Fibroblast of the aortic adventitia (primary cell): Measurements from ENCODE around the gene GARIN5A. TPM values are rescaled to one million over a fixed set of nuclear protein-coding genes. Genes with fewer than 3 reads are reported as not detected.

ENCODE experiments used
- DNase-seq: peaks from one replicate; pipeline ENCODE4 v3.0.0-alpha.2; 2010; ENCODE audit warnings: low read depth
- H3K4me3 ChIP-seq: 2 replicates; pipeline ENCODE4 v1.5.1; 2011; ENCODE audit warnings: low read depth, mild to moderate bottlenecking, control low read depth, low read length, moderate library complexity
- total RNA-seq: library from RNA; depleted of rRNA; stranded (reverse); fragments of >200 nt; gene quantifications from 2 replicates; pipeline ENCODE4 v1.2.3, GENCODE V29; 2012; ENCODE audit warnings: low replicate concordance
- TF ChIP-seq, protein P1 (sequence below): IDR thresholded peaks from 2 replicates; pipeline ENCODE4 v1.5.1; 2011; ENCODE audit warnings: mild to moderate bottlenecking, low read length, control low read depth, inconsistent platforms; ENCODE audit not compliant: insufficient read depth

The GARIN5A gene
- total RNA-seq, 1 donor = not detected

DNA sequence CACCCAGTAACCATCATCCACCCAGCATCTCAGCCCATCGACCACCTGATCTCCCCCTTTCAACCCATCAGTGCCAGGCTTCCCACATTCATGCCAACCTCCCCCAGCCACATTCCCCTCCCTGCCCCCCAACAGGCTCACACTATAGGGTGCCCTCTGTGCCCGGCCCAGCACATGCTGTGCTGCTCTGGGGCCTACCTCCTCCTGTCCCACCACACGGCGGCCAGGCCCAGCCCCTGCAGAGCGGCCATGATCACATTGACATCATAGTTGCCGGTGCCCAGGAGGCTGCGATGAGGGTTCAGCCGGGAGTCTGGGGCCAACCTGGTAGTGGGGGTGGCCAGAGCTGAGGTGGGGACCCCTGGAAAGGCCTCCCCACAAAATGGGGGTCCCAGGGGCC is 30.7 kb upstream of the GARIN5A start:
- DNase-seq = no peak
- TF ChIP-seq, protein P1, sequence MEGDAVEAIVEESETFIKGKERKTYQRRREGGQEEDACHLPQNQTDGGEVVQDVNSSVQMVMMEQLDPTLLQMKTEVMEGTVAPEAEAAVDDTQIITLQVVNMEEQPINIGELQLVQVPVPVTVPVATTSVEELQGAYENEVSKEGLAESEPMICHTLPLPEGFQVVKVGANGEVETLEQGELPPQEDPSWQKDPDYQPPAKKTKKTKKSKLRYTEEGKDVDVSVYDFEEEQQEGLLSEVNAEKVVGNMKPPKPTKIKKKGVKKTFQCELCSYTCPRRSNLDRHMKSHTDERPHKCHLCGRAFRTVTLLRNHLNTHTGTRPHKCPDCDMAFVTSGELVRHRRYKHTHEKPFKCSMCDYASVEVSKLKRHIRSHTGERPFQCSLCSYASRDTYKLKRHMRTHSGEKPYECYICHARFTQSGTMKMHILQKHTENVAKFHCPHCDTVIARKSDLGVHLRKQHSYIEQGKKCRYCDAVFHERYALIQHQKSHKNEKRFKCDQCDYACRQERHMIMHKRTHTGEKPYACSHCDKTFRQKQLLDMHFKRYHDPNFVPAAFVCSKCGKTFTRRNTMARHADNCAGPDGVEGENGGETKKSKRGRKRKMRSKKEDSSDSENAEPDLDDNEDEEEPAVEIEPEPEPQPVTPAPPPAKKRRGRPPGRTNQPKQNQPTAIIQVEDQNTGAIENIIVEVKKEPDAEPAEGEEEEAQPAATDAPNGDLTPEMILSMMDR = no peak

DNA sequence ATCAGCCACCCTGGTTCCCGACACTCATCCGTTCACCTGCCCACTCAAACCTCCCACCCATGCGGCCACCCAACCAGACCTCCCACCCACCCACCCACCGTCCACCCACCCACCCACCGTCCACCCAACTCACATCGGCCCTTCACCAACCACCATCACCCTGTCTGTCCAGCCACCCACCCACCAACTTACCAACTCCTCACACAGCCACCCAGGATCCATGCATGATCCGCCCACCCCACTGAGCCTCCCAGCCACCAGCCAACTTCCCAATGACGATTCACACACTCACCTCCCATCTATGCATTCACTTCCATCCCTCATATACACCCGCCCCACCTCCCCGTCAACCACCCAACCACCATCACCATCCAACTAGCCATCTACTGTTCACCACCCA is 30.1 kb upstream of the GARIN5A start:
- no peak for DNase-seq
- TF ChIP-seq, protein P1 = no peak
- H3K4me3 ChIP-seq = no peak overlapping the region

More for the DNA sequence above, 30.7 kb upstream of the GARIN5A start:
- H3K4me3 ChIP-seq = no peak overlapping the region

DNA sequence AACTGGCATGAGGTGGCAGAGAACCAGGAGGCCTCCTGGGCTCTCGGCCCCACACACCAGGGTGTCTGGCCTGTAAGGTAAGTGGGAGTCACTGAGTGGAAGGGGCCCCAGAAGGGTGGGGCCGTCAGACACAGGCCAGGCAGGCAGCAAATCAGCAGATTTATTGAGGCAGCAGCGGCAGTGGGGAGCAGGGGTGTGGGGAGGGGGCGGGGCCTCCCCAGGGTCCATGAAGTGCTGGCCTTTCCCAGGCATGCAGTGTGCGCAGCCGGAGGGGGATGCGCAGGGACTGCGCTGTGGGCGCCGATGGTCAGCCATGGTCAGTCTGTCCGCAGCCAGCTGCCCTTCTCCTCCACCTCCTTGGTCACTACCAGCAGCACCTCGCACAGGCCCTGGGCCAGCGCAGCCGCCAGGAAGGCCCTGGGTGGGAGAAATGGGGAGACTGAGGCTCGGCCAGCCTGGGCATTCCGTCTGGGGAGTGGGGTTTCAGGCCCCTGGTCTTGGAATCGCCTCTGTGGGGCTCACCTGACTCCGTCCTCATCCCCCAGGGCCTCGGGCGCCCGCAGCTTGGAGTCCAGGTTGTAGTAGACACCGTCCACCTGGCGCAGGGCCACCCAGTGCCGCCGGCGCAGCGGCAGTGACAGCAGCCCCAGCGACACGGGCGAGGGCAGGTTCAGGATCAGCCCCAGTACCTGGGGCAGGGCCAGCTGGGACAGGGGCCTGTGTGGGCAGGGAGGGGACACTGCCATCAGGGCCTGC is 29.4 kb upstream of the GARIN5A start:
- TF ChIP-seq, protein P1 = no peak
- DNase-seq = no peak

DNA sequence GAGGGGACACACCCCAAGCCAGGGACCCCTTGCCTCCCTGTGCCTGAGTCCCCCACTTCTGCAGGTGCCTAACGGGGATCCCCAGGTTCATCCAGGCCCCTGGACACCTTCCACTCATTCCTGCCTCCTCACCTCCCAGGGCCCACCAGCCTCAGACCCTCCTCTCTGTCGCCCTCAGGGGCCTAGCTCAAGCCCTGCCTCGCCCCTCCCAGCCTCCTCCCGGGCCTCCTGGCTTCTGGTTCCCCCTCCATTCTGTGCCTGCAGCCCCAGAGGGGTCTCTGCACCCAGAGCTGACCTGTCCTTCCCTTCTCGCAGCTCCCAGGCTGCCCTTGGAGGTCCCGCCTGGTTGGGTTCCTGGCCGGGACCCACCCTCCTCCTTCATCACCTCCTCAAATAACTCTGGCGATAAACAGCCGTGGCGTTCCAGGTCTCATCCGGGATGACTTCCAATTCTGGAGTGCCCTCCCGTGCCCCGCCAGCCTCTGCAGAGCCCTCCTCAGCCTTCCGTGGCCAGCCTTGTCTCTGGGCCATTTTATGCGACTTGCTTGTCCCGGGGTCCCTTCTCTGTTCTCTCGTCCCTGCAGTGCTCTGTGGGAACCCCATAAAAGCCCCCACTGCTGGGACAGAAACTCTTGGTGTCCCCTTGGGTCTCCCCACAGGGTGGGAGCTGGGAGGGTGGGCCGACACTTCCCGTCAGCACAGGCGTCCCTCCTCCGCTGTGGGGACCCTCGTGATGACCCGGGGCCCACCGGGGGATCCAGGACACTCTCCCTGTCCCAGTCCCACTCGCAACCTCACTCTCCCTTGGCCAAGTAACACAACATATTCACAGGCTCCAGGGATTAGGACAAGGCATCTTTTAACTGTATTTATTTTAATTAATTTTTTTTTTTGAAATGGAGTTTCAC is 25.2 kb upstream of the GARIN5A start:
- no peak for DNase-seq
- TF ChIP-seq, protein P1 = no peak
- H3K4me3 ChIP-seq = no peak overlapping the region

More for the DNA sequence above, 29.4 kb upstream of the GARIN5A start:
- H3K4me3 ChIP-seq = no peak overlapping the region

DNA sequence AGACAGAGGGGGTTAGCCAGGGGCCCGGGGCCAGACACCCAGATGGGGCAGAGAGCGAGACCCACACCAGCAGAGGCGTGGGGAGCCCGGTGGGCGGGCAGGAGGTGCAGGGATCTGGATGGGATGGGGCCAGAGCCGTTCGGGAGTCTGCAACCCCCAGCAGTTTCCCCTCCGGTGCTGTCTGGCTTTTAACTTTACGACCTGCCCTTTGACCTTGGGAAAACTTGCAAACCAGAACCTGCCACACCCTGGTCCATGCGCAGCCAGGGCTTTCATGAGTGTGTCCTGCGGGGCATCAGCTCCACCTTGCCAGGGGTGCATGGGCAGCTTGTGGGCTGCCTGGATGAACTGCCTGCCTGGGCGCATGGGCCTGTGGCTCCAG is 24.5 kb upstream of the GARIN5A start:
- H3K4me3 ChIP-seq = no peak overlapping the region
- no peak for DNase-seq
- TF ChIP-seq, protein P1 = no peak

DNA sequence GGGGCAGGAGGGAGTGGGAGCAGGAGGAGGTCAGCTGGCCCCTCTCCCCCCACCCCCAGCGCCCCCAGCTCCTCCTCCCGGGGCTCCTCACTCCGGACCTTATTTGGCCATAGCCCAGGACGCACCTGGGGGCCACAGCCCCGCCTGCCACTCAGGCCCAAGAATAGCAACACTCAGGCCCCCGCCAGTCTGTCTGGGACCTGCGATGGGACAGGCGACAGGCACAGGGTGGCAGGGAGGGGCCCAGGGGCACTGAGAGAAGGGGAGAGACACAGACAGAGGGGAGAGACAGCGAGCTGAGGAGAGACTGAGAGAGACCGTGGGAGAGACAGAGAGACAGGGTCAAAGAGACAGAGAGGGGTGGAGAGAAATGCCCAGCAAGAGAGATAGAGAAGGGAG is 24.1 kb upstream of the GARIN5A start:
- no peak overlapping the region for H3K4me3 ChIP-seq
- no peak for DNase-seq
- TF ChIP-seq, protein P1 = no peak
